Measurements from ENCODE around the gene TMEM229B. TPM values are rescaled to one million over a fixed set of nuclear protein-coding genes. Genes with fewer than 3 reads are reported as not detected.
A peak's percentile ranks its signal among the peaks of the same experiment; 100 is the strongest.

The TMEM229B gene
- total RNA-seq, 2 experiments from 2014 or later = 3.9 to 11.7 TPM

DNA sequence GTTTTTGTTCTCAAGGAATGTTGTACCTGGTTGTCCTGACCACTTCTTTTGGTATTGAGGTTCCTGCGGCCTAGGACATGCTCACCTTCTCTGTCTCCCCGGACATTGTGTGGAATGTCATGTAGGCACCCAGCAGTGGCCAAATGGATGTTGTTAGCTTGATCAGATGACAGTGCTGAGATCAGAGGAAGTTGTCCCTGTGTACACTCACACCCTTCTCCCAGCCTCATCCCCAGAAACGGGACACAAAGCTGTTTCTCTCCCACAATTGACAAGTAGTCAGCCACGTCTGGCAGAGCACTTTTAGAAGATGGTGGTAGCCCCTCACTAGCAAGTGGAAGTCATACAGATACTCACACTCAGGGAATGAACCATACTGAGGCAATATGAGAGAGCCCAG, 47.6 kb upstream of the TMEM229B start:
- Histone ChIP-seq H3K4me2 (ENCODE audit: low read length) (no peak overlapping the region), H3K4me3 (ENCODE audit: low read depth, low read length, poor library complexity, severe bottlenecking) (no peak overlapping the region), H2AFZ (ENCODE audit: low read length) (no peak overlapping the region), H3K27ac (ENCODE audit: low read depth, low read length, poor library complexity, severe bottlenecking) (no peak overlapping the region), H3K79me2 (ENCODE audit: insufficient read depth, low read depth, low read length) (no peaks in the 10 kb centered on the region), H4K20me1 (ENCODE audit: insufficient read depth, low read length) (no peaks in the 10 kb centered on the region), H3K9me3 (ENCODE audit: low read length) (no peaks in the 10 kb centered on the region), H3K9me2 (ENCODE audit: insufficient read depth, low read length) (no peaks in the 10 kb centered on the region), H3K4me1 (ENCODE audit: insufficient read depth, low read length, poor library complexity, severe bottlenecking) (no peaks in the 10 kb centered on the region), H3K36me3 (ENCODE audit: insufficient read depth, low read length) (no peaks in the 10 kb centered on the region)
- POLR2A ChIA-PET = interaction anchor here (1.4 kb wide), 1 partner anchor 23 kb away, joined by 3 read pairs; no protein-coding TSS in a partner anchor
- intact Hi-C loops (cut with micrococcal nuclease; ENCODE audit: unreplicated experiment) = no loop called here
- no peak for TF ChIP-seq EZH2phosphoT487 (IDR thresholded peaks at IDR 0.05; ENCODE audit: borderline replicate concordance, low read depth, low read length)
- TF ChIP-seq, protein P1, sequence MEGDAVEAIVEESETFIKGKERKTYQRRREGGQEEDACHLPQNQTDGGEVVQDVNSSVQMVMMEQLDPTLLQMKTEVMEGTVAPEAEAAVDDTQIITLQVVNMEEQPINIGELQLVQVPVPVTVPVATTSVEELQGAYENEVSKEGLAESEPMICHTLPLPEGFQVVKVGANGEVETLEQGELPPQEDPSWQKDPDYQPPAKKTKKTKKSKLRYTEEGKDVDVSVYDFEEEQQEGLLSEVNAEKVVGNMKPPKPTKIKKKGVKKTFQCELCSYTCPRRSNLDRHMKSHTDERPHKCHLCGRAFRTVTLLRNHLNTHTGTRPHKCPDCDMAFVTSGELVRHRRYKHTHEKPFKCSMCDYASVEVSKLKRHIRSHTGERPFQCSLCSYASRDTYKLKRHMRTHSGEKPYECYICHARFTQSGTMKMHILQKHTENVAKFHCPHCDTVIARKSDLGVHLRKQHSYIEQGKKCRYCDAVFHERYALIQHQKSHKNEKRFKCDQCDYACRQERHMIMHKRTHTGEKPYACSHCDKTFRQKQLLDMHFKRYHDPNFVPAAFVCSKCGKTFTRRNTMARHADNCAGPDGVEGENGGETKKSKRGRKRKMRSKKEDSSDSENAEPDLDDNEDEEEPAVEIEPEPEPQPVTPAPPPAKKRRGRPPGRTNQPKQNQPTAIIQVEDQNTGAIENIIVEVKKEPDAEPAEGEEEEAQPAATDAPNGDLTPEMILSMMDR (conservative IDR thresholded peaks at IDR 0.05; ENCODE audit: low read length) = no peak
- no peak for DNase-seq (ENCODE audit: low spot score)
- no TSS peak for BruUV-seq (replicated peaks)
- CTCF ChIA-PET (ENCODE audit: unreplicated experiment) = interaction anchor here (1.5 kb wide), 1 partner anchor 9 kb away, joined by 7 read pairs; no protein-coding TSS in a partner anchor

DNA sequence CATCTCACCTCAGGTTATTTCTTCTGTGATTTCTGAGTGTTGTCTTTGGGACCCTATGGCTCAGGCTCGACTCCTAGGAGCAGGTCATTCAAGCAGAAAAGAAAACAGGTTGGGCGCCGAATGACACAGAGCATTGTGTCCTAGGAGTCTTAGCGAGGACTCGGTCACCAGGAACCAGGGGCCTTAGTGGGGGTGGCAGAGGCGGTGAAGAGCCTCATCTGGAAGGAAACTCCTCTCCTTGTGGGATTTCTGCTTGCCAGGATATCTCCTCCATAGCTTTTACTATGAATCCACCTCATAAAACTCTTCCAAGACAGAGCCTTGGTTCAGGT, 45.2 kb upstream of the TMEM229B start:
- Histone ChIP-seq H3K9me2 (ENCODE audit: insufficient read depth, low read length) (no peaks in the 10 kb centered on the region), H4K20me1 (ENCODE audit: insufficient read depth, low read length) (no peaks in the 10 kb centered on the region), H3K4me1 (ENCODE audit: insufficient read depth, low read length, poor library complexity, severe bottlenecking) (no peaks in the 10 kb centered on the region), H3K27ac (ENCODE audit: low read depth, low read length, poor library complexity, severe bottlenecking) (no peak overlapping the region), H3K4me2 (ENCODE audit: low read length) (no peak overlapping the region), H2AFZ (ENCODE audit: low read length) (no peak overlapping the region), H3K9me3 (ENCODE audit: low read length) (no peaks in the 10 kb centered on the region), H3K4me3 (ENCODE audit: low read depth, low read length, poor library complexity, severe bottlenecking) (no peak overlapping the region), H3K36me3 (ENCODE audit: insufficient read depth, low read length) (no peaks in the 10 kb centered on the region), H3K79me2 (ENCODE audit: insufficient read depth, low read depth, low read length) (no peaks in the 10 kb centered on the region)
- no peak for DNase-seq (ENCODE audit: low spot score)
- no peak for TF ChIP-seq EZH2phosphoT487 (IDR thresholded peaks at IDR 0.05; ENCODE audit: borderline replicate concordance, low read depth, low read length)
- TF ChIP-seq, protein P1 (conservative IDR thresholded peaks at IDR 0.05; ENCODE audit: low read length) = no peak
- CTCF ChIA-PET (ENCODE audit: unreplicated experiment) = no interaction called here
- POLR2A ChIA-PET = no interaction called here
- intact Hi-C loops (cut with micrococcal nuclease; ENCODE audit: unreplicated experiment) = no loop called here
- BruUV-seq (replicated peaks) = no TSS peak

DNA sequence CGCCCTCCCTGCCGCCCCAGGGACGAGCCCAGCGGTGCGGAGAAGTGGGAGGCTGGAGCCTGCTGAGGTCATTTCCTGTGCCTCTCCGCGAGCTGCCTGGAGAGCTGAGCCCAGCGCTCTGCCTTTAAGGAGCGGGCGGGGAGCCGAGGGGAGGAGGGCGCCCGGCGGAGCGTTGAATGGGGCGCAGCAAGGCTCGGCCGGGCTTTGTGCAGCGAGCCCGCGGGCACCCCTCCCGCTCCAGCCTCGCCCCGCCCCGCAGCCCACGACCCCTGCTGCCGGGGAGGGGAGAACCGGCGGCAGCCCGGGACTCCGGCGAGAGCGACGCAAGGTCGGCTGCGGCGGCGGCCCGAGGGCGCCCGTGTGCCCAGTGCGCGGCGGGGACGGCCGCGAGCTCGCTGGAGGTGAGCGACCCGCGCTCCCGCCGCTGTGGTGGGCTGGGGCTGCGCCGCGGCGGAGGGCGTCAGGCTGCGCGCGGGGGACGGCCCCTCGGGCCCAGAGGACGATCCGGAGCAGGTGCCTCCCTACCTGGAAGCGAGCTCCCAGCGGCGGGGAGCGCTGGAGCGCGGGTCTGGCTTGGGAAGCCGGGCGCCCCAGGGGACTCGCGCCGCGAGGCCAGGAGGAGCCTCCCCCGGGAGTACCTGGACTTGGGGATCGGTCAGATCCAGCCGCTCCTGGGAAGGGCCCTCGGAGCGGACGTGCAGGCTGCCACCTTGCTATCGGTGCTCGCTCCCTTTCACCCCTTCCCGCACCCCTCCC, 44.7 kb upstream of the TMEM229B start, which contains the start of gene PLEKHH1:
Gene PLEKHH1, plus strand, starts transcription at position 293 of the 756 bp plus-strand sequence. CDS start 8,578 bp downstream, outside the sequence.
- ChIA-PET CTCF (ENCODE audit: unreplicated experiment) (no interaction called here), POLR2A (no interaction called here)
- no peak for DNase-seq (ENCODE audit: low spot score)
- Histone ChIP-seq H2AFZ (ENCODE audit: low read length) (no peak within 1 kb of the TSS), H3K79me2 (ENCODE audit: insufficient read depth, low read depth, low read length) (no peaks in the 10 kb centered on the region), H3K4me1 (ENCODE audit: insufficient read depth, low read length, poor library complexity, severe bottlenecking) (no peaks in the 10 kb centered on the region), H3K27ac (ENCODE audit: low read depth, low read length, poor library complexity, severe bottlenecking) (no peak within 1 kb of the TSS), H3K4me2 (ENCODE audit: low read length) (0 out of 2 replicates have a peak within 1 kb of the TSS, but pooled peaks have one; percentile 15), H4K20me1 (ENCODE audit: insufficient read depth, low read length) (no peaks in the 10 kb centered on the region), H3K4me3 (ENCODE audit: low read depth, low read length, poor library complexity, severe bottlenecking) (peak within 1 kb of the TSS; percentile 25), H3K36me3 (ENCODE audit: insufficient read depth, low read length) (no peaks in the 10 kb centered on the region), H3K9me3 (ENCODE audit: low read length) (no peaks in the 10 kb centered on the region), H3K9me2 (ENCODE audit: insufficient read depth, low read length) (no peaks in the 10 kb centered on the region)
- intact Hi-C loops (cut with micrococcal nuclease; ENCODE audit: unreplicated experiment) = no loop called here
- BruUV-seq (replicated peaks) = no TSS peak
- TF ChIP-seq, protein P1 (conservative IDR thresholded peaks at IDR 0.05; ENCODE audit: low read length) = no peak
- TF ChIP-seq EZH2phosphoT487 (IDR thresholded peaks at IDR 0.05; ENCODE audit: borderline replicate concordance, low read depth, low read length) = no peak

All from OCI-LY7 (cell line).